ENCODE data around the gene PNKP. TPM values are rescaled to one million over a fixed set of nuclear protein-coding genes. Genes with fewer than 3 reads are reported as not detected.

Gene PNKP
- total RNA-seq, 2 donors from 2014 or later: 29.2 to 32.5 TPM

- H3K4me3 ChIP-seq: no peak overlapping the region
- peaks cover 0 to 40% of the 10 kb centered on the region in 2 donors for H3K4me1 ChIP-seq
- no peak for DNase-seq (ENCODE audit: low spot score)
- H3K36me3 ChIP-seq: peaks cover 66% of the 10 kb centered on the region
- no peaks in the 10 kb centered on the region for H3K9me3 ChIP-seq
- H3K27me3 ChIP-seq: no peaks in the 10 kb centered on the region
- TF ChIP-seq CTCF (IDR thresholded peaks at IDR 0.05): no peak
- no peak overlapping the region for H3K27ac ChIP-seq
These were observed 10.8 kb downstream of the PNKP start for GRCh38 chr19:49856574-49857021.

- Histone ChIP-seq H3K27me3 (no peaks in the 10 kb centered on the region), H3K4me1 (peaks cover 0 to 35% of the 10 kb centered on the region in 2 donors), H3K4me3 (no peak overlapping the region), H3K36me3 (peaks cover 59% of the 10 kb centered on the region), H3K9me3 (no peaks in the 10 kb centered on the region), H3K27ac (no peak overlapping the region)
- no peak for TF ChIP-seq CTCF (IDR thresholded peaks at IDR 0.05)
- no peak for DNase-seq (ENCODE audit: low spot score)
These were observed 11.5 kb downstream of the PNKP start for GRCh38 chr19:49855676-49856573.

- TF ChIP-seq CTCF (IDR thresholded peaks at IDR 0.05): no peak
- Histone ChIP-seq H3K4me1 (peaks cover 0 to 30% of the 10 kb centered on the region in 2 donors), H3K27ac (no peak overlapping the region), H3K27me3 (no peaks in the 10 kb centered on the region), H3K4me3 (no peak overlapping the region), H3K36me3 (peaks cover 52% of the 10 kb centered on the region), H3K9me3 (no peaks in the 10 kb centered on the region)
- DNase-seq (ENCODE audit: low spot score): no peak
These were observed 12.1 kb downstream of the PNKP start for GRCh38 chr19:49855277-49855675.

- H3K27ac ChIP-seq: no peak overlapping the region
- H3K9me3 ChIP-seq: no peaks in the 10 kb centered on the region
- H3K27me3 ChIP-seq: no peaks in the 10 kb centered on the region
- H3K4me3 ChIP-seq: no peak overlapping the region
- peaks cover 0 to 37% of the 10 kb centered on the region in 2 donors for H3K4me1 ChIP-seq
- peaks cover 47% of the 10 kb centered on the region for H3K36me3 ChIP-seq
- no peak for TF ChIP-seq CTCF (IDR thresholded peaks at IDR 0.05)
- no peak for DNase-seq (ENCODE audit: low spot score)
These were observed 12.8 kb downstream of the PNKP start for GRCh38 chr19:49854378-49855263.

GRCh38 chr19:49853852-49854377 lies 13.5 kb downstream of the PNKP start:
- no peaks in the 10 kb centered on the region for H3K9me3 ChIP-seq
- peaks cover 0 to 37% of the 10 kb centered on the region in 2 donors for H3K4me1 ChIP-seq
- no peaks in the 10 kb centered on the region for H3K27me3 ChIP-seq
- no peak for DNase-seq (ENCODE audit: low spot score)
- H3K27ac ChIP-seq: no peak overlapping the region
- TF ChIP-seq CTCF (IDR thresholded peaks at IDR 0.05): no peak
- no peak overlapping the region for H3K4me3 ChIP-seq
- H3K36me3 ChIP-seq: peaks cover 41% of the 10 kb centered on the region

Data from right atrium auricular region (tissue), 2 donors.